GM18520 (cell line): ENCODE measurements around the gene SCNM1.

Experiments
- ATAC-seq: cut with Tn5 transposase; IDR thresholded peaks from one replicate; pipeline ENCODE4 v1.9.1; 2021; ENCODE audit not compliant: unreplicated experiment

SCNM1 gene

GRCh38 chr1:151165738-151166504 is at the start of gene SCNM1, which contains the start of gene LYSMD1:
SCNM1 (plus strand) TSS chr1:151166144; CDS start chr1:151166153, 9 bp downstream.
LYSMD1 (minus strand) TSS chr1:151165902; CDS start chr1:151165258, 644 bp downstream.
- ATAC-seq, result peak; percentile 92

GRCh38 chr1:151124763-151125403 is 41.1 kb upstream of the SCNM1 start:
- ATAC-seq, result no peak

- ATAC-seq, result no peak
Measured at GRCh38 chr1:151128800-151129199, 37.1 kb upstream of the SCNM1 start.

GRCh38 chr1:151130987-151131586 is 34.9 kb upstream of the SCNM1 start:
- ATAC-seq, result no peak

GRCh38 chr1:151131701-151132334 is 34.1 kb upstream of the SCNM1 start:
- no peak for ATAC-seq

GRCh38 chr1:151132335-151133017 is 33.5 kb upstream of the SCNM1 start:
- no peak for ATAC-seq

GRCh38 chr1:151133018-151133806 is 32.7 kb upstream of the SCNM1 start:
- ATAC-seq, result no peak

- no peak for ATAC-seq
Measured at GRCh38 chr1:151134396-151134795, 31.5 kb upstream of the SCNM1 start.

GRCh38 chr1:151134991-151135390 is 31.0 kb upstream of the SCNM1 start:
- ATAC-seq, result no peak

GRCh38 chr1:151135433-151136385 is 30.2 kb upstream of the SCNM1 start:
- no peak for ATAC-seq

GRCh38 chr1:151137789-151138188 is 28.2 kb upstream of the SCNM1 start:
- ATAC-seq, result no peak

GRCh38 chr1:151142411-151143056 is 23.4 kb upstream of the SCNM1 start:
- ATAC-seq, result no peak

GRCh38 chr1:151143057-151143435 is 22.9 kb upstream of the SCNM1 start:
- no peak for ATAC-seq

- no peak for ATAC-seq
Measured at GRCh38 chr1:151143986-151144385, 22.0 kb upstream of the SCNM1 start.

- no peak for ATAC-seq
Measured at GRCh38 chr1:151144474-151145303, 21.3 kb upstream of the SCNM1 start.

GRCh38 chr1:151145304-151146071 is 20.5 kb upstream of the SCNM1 start:
- ATAC-seq, result no peak

GRCh38 chr1:151146072-151146411 is 19.9 kb upstream of the SCNM1 start:
- ATAC-seq, result no peak
